GM19467 (cell line): ENCODE results near the gene GATA6.
"Not testable (repeated sequence)": the region's sequence is repeated elsewhere in the genome, so short reads cannot be mapped to it uniquely, and the experiment has no call there.

ENCODE experiments used
- ATAC-seq: cut with Tn5 transposase; IDR thresholded peaks from one replicate; pipeline ENCODE4 v1.9.1; 2021; ENCODE audit warnings: mild to moderate bottlenecking, moderate library complexity; ENCODE audit not compliant: unreplicated experiment

The GATA6 gene

GRCh38 chr18:22180722-22181121 lies 11.3 kb downstream of the GATA6 start:
- no peak for ATAC-seq

- ATAC-seq: no peak
Observed at GRCh38 chr18:22182884-22183697, 13.7 kb downstream of the GATA6 start.

GRCh38 chr18:22183698-22184170 lies 14.3 kb downstream of the GATA6 start:
- no peak for ATAC-seq

- ATAC-seq: not testable (repeated sequence)
Observed at GRCh38 chr18:22184573-22184972, 15.2 kb downstream of the GATA6 start.

GRCh38 chr18:22185273-22185672 lies 15.9 kb downstream of the GATA6 start:
- ATAC-seq: no peak

- no peak for ATAC-seq
Observed at GRCh38 chr18:22185771-22186386, 16.5 kb downstream of the GATA6 start.

GRCh38 chr18:22186484-22186971 lies 17.1 kb downstream of the GATA6 start:
- no peak for ATAC-seq

GRCh38 chr18:22188559-22189267 lies 19.3 kb downstream of the GATA6 start:
- ATAC-seq: no peak

- ATAC-seq: no peak
Observed at GRCh38 chr18:22189449-22190166, 20.2 kb downstream of the GATA6 start.

GRCh38 chr18:22191346-22191695 lies 21.9 kb downstream of the GATA6 start:
- ATAC-seq: no peak

GRCh38 chr18:22191923-22192322 lies 22.5 kb downstream of the GATA6 start:
- no peak for ATAC-seq

GRCh38 chr18:22193466-22193865 lies 24.1 kb downstream of the GATA6 start:
- no peak for ATAC-seq

- ATAC-seq: no peak
Observed at GRCh38 chr18:22194151-22194598, 24.8 kb downstream of the GATA6 start.

- no peak for ATAC-seq
Observed at GRCh38 chr18:22195052-22195451, 25.7 kb downstream of the GATA6 start.

GRCh38 chr18:22196943-22197342 lies 27.6 kb downstream of the GATA6 start:
- ATAC-seq: not testable (repeated sequence)

- no peak for ATAC-seq
Observed at GRCh38 chr18:22197668-22198067, 28.3 kb downstream of the GATA6 start.

- no peak for ATAC-seq
Observed at GRCh38 chr18:22198163-22198562, 28.8 kb downstream of the GATA6 start.

- ATAC-seq: no peak
Observed at GRCh38 chr18:22199005-22199404, 29.6 kb downstream of the GATA6 start.

GRCh38 chr18:22200611-22201225 lies 31.3 kb downstream of the GATA6 start:
- no peak for ATAC-seq

GRCh38 chr18:22203035-22203434 lies 33.6 kb downstream of the GATA6 start:
- no peak for ATAC-seq
